ENCODE data around the gene ITPR2. TPM values are rescaled to one million over a fixed set of nuclear protein-coding genes. Genes with fewer than 3 reads are reported as not detected.
"Not testable (repeated sequence)": the region's sequence is repeated elsewhere in the genome, so short reads cannot be mapped to it uniquely, and the experiment has no call there.

Gene ITPR2
- polyA plus RNA-seq, 1 donor: 16.5 TPM

DNA sequence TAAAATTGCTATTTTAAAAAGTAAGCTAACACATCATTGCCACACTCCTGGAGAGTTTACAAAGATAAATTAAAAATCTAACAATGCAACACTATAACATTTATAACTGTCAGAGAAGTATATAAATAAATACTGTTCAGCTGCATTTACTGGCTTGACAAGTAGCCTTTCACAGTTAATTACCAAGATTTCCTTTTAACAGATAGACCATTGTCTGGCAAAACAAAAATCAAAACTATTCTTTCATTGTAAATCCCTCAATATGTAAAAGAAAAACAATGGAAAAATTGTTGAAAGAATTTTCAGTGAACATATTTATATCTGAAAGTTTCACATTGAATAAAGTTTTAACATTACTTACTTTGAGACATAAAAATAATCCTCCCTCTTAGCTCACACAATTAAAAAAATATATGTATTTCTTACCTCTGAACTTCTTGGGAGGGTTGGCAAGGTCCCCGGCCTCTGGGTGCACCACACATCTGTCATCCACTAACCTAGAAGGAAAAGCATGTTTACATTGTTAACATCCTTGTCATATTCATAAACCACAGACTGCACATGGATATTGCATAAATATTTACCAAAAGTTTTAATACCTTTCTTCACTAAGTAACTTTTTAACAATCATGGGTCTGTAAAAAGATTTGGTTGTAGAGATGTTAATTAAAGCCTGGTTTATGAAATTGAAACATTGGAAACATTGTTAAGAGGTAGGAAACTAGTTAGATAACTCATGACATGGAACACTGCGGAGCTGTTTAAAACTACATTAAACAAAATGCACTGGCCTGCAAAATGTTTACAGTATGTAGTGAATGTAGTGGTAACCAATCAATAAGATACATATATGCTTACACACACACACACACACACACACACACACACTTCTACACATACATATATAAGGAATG, 43.0 kb downstream of the ITPR2 start:
- no peak for DNase-seq

DNA sequence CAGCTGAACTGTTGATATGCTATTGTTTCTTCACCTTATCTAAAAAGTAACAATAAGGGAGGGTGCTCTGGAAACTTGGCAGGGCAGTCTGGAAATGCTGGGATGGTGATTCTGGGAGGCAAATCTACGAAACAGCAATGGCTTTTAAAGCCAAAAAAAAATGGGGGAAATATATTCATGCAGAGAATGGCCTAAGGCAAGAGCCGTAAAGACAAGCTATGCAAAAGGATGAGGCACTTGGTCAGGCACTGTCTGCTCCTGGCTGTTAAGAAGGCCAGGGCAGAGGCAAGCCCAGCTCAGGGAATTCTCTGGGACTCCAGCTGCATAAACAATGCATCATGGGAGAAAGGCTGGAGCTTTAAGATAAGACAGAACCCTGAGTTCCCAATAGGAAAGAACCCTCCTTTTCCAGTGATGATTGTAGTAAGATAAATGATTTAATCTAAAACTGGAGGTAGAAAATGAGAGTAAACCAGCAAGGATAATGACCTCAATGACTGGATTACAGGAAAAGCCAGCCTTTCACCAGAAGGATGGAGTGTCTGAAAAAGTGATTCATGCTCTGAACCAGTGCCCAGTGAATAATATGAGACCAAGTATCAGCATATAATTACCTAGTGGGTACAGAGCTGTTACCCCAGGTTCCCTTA, 46.0 kb downstream of the ITPR2 start:
- DNase-seq: no peak

DNA sequence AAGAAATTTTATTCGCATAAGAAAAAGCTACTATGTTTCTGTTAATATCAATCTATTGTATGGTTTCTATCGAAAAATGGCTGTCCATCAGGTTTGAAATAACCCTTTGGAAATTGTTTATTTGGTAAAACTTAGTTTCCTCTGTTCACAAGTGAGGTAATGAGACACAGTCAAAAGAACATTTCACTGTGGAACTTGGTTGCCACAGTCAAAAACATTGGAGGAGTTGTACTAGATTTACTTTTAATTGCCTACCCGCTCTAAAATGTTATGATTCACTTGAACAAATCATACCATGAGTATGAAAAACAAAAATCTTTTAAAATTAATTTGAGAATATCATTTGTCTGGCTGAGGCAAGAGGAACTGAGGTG, 46.5 kb downstream of the ITPR2 start:
- no peak for DNase-seq

DNA sequence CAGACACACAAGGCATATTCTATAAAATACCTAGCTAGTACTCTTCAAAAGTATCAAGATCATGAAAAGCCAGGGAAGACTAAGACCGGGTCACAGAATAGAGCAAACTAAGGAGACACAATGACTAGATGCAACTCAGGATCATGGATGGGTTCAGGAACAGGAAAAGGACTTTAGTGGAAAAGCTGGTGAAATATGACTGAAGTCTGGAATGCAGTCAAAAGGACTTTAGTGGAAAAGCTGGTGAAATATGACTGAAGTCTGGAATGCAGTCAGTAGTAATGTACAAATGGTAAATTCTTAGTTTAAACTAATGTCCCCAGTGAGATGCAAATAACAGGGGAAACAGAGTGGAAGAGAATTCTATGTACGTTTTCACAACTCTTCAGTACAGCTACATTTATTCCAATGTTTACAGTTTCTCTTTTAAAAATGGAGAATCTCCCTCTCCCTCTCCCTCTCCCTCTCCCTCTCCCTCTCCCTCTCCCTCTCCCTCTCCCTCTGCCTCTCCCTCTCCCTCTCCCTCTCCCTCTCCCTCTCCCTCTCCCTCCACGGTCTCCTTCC, 49.1 kb downstream of the ITPR2 start:
- DNase-seq: not testable (repeated sequence)

DNA sequence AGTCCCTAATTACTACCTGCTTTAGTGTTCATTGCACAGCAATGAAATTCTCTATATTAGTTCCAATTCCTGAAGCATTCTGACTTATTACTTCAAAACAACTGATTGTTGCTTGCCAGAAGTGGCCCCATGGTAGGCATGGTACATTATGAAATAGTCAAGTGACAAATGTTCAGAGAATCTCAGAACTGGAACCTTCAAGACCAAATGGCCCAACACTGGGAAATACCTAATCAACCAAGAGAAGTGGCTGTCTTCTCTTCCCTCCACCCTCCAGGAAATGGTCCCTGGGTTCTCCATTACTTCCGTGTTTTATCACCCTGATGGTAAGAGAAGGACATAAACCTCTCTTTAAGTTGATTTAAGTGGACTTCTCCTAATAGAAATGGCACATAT, 49.9 kb downstream of the ITPR2 start:
- no peak for DNase-seq

DNA sequence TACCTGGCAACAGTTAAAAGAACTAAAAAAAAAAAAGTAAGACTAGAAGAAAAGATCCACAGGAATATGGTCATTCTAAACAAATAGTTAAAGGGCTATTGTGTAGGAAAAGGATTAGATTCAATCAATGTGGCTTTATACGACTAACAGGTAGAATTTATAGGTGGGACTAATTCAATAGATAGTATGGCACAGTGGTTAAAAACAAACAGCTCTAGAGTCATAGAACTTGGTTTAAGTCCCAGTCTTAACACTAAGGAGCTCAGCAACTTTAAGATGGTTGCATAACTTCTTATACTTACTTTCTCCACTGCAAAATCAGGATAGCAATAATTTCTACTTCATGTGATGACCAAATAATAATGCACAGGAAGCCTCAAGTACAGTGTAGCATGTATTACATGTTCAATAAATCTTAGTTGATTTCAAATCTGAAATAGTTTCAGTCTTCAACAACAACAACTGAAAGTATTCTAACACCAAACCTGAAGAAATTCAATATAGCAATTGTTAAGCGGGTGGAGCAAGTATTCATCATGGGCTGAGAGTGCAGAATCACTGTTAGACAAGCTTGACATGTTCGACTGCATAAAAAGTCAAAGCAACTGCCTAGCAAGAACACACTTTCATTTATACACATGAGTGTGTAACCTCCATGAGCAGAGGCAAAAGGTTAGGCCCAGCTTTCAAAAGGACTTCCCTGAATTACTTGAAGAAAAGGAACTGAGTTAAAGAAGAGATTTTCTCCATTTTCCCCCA, 50.4 kb downstream of the ITPR2 start:
- DNase-seq: no peak

DNA sequence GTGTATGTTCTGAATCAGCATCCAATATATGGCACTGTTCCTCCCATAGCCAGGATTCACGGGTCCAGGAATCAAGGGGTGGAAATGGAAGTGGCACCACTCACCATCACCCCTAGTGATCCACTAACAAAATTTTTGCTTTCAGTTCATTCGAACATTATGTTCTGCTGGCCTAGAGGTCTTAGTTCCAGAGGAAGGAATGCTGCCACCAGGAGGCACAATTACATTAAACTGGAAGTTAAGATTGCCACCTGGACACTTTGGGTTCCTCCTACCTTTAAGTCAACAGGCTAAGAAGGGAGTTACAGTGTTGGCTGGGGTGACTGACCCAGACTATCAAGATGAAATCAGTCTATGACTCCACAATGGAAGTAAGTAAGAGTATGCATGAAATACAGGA, 52.3 kb downstream of the ITPR2 start:
- not testable (repeated sequence) for DNase-seq

DNA sequence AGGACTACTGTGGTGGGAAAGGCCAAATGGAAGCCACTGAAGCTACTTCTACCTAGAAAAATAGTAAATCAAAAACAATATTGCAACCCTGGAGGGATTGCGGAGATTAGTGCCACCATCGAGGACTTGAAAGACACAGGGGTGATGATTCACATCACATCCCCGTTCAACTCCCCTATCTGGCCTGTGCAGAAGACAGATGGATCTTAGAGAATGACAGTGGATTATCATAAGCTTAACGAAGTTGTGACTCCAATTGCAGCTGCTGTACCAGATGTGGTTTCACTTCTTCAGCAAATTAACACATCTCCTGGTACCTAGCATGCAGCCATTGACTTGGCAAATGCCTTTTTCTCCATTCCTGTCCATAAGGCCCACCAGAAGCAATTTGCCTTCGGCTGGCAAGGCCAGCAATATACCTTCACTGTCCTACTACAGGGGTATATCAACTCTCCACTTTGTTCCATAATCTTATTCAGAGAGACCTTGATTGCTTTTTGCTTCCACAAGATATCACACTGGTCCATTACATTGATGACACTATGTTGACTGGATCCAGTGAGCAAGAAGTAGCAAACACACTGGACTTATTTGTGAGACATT, 54.7 kb downstream of the ITPR2 start:
- not testable (repeated sequence) for DNase-seq

DNA sequence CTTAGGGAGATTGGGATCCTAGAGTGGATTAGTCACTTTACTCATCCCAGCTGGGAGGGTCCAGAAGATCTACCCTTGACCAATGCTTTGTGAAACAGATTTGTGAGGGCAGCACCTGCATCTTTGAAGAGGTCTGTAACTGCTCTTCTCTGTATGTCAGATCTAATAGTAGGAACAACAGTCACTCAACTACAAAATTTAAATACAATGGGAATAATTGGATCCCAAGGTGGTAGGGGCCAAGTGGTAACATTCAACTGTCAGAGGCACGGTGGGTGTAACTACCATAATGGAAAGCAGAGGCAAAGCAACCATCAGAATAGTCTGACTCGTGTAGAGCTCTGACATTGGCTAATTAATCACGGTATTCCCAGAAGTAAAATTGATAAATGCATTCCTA, 55.8 kb downstream of the ITPR2 start:
- DNase-seq: no peak

DNA sequence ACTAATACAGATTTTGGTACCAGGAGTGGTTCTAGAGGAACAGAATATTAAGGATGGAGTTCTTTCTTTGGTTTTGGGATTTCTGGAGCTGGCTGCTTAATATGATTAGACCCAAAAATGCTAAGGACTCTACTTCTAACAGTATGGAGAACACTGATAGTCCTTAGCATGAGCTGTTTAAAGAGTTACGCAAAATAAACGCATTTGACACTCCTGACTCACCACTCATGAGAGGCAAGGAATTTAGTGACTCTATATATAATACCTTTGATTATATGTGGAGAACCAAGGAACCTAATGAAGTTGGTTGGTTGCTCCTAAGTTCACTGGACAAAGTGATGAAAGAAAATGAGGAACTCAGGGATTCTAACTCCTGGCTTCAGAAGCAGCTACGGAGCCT, 57.0 kb downstream of the ITPR2 start:
- DNase-seq: not testable (repeated sequence)

DNA sequence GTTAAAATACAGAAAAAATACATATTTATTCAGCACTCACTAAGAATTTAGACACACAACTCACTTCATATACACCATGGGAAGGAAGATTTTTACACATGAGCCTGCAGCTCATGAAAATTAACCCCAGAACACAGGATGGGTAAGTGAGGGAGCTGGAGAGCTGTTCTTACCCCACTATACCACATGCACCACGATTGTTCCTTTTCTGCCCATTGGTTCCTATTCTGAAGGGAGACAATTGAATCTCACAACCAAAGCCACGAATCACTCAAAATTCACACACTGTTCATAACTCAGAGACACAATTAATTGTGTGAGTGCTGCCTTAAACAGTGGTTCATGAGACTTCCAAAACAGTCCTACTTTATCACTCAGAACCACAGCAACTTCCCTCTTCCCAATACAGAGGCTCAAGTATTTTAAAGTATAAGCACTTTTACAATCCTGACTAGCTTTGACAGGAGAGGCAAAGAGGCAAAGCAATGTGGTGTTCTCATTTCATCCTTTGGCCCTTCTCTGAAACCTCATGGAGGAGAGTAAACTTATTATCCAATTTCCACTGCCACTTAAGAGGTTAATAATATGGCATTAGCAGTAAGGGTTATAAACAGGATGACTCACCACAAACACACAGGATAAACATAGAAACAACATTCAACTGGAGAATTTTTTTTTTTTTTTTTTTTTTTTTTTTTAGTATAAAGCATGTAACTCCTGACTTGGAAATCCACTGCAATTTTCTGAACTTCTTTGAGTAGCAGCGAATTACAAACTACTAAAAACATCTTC, 59.5 kb downstream of the ITPR2 start:
- DNase-seq: no peak

DNA sequence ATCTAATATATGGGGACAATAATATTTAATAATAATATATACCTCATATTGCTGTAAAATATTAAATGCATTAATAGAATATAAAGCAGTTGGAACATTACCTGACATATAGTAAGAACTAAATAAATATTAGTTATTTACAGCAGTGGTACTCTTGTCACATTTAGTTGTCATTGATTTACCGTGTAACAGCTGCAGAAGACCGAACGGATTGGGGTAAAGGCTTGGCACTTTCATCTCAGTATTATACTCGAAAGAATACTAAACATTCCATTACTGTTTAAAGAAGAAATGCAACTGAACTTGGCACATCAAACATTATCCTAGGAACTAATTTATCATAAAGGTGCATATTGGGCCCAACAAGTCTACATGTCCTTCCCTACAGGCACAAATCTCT, 61.1 kb downstream of the ITPR2 start:
- no peak for DNase-seq

DNA sequence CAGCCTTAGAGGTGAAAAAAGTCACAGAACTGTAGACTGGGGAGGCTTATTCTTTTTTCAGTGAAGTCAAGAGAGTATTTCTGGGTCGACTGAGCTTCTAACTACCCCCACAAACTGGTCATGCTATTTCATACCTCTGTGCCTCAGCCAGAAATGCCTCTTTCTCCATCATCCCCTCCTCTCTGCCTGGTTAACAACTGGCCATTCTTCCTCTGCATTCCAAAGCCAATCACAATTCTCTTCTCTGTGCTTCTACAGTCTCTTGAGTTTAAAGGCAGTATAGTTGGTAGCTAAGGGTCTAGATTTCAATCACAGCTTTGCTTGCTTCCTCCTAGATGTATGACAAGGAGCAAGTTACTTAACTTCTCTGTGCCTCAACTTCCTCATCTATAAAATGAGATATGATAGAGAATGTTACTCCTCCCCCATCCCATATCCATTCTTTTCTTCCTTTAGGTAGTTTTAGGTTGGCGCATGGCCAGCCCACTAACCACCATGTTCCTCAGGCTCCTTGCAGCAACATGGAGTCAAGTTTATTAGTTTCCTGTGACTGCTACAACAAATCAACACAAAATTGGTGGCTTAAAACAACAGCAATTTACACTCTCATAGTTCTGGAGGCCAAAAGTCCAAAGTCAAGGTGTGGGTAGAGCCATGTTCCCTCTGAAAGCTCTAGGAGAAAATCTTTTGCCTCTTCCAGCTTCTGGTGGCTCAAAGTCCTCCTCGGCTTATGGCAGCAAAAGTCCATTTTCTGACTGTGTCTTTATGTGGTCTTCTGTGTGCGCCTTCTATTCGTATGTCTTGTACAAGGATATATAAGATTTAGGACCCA, 62.5 kb downstream of the ITPR2 start:
- DNase-seq: no peak

DNA sequence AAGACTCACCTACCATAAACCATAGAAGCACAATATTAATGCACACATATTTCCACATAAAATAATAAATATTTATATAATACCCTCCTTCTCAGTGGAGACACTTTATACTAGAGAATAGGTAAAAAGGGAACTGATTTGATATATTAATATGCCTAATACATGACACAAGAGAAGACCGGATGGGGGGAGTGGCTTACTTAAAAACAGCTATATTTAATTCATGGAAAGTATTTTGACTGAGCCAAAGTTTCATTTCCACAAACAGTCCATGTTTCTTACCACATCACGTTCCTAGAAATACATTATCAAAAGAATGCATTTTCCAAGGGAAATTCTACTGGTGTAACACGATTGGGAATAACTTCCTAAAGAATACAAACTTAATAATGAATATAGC, 63.4 kb downstream of the ITPR2 start:
- no peak for DNase-seq

DNA sequence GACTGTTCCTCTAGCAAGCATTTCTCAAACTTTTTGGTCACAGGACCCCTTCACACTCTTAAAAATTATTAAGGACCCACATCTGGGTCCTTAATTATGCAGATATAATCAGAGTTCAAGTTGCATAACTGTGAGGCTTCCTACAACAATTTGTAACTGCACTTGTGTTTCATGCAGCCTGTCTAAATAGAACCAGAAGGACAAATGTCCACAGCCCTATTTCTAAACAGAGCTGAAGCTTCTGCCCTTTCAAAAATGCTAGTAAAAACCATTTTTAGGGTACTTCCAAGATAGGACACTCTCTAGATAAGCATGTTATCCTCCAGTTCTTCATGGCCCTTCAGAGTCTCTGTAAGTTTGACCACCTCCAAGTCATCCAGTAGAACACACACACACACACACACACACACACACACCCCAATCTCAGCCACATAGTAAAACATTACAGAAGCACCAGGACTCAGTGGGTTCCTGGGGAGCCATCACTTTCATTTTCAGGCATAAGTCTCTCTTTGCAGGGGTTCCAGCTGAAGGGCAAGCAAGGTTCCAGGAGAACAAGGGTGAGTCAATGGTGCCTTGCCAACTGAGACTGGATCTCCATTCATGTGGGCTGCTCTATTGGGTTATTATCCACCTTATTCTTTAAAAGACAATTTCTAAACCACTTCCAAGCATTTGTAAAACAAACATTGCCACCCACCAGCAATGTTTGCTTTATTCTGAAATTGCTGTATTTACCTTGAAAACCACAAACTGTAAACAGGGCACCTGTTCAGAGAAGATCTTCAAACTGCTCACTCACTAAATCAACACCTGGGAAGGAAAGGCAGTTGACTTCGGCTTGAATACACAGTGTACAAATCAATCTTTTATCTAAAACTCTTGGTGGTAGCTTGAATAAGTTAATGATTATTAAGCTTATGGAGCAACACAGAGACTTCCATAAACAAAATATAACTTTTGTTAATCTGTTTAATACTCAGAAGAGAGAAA, 64.1 kb downstream of the ITPR2 start:
- DNase-seq: no peak

DNA sequence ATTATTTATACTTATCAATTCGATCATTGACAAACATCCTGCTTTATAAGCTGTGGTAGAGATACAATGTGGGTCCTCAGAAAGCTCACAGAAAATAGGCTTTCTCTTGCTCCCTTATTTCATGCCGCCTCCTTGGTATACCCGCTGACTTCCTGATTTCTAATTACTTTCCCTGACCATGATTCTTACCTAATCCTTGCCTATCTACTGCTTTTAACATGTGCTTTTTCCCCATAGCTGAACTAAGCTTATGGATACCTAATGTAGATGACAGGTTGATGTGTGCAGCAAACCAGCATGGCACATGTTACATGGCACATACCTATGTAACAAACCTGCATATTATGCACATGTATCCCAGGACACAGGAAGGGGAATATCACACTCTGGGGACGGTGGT, 65.1 kb downstream of the ITPR2 start:
- no peak for DNase-seq

DNA sequence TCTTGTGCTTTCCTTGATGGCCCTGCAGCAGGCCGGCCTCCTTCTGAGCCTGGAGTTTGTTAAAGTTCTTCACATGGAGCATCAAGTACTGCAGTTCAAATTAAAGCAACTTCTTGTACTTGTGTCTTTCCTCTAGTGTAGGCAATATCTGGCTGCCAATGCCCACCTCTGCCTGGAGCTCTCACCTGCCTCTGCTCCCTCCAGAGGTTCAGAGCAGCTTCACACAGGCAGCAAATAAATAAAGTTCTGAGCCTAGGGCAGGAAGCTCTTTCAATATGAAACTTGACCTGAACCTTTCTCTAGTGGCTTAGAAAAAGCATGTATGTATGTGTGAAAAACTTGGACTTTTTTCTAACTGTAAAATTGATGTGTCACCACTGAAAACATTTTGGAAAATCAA, 65.9 kb downstream of the ITPR2 start:
- DNase-seq: no peak

DNA sequence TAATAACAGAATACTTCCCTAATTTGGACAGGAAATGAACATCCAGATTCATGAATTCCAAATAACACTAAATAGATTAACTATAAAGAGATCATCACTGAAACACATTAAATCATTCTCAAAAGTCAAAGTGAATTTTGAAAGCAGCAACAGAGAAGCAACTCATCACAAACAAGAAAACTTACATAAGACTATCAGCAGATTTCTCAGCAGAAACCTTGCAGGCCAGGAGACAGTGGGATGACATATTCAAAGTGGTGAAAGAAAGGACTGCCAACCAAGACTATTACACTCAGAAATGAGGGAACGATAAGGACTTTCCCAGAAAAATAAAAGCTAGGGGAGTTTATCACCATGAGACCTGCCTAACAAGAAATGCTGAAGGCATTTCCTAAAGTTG, 70.8 kb downstream of the ITPR2 start:
- DNase-seq: no peak

DNA sequence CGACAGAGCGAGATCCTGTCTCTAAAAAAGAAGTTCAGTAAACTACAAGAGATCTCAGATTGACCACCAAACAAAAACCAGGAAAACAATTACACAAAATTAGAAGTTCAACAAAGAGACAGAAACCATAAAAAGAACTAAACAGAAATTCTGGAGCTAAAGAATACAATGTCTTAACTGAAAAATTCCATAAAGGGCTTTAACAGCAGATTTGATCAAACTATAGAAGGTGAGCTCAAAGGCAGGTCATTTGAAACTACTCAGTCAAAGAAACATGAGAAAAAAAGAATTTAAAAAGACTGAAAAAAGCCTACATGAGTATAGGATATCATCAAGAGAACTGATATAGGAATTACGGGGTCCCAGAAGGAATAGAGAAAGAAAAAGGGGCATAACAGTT, 71.2 kb downstream of the ITPR2 start:
- DNase-seq: no peak
